ENCODE results near the gene TACR3. TPM values are rescaled to one million over a fixed set of nuclear protein-coding genes. Genes with fewer than 3 reads are reported as not detected.

The TACR3 gene
- not detected for polyA plus RNA-seq (2013, experiment 1 of 2)
- not detected for polyA plus RNA-seq (2013, experiment 2 of 2)

- no peak within 1 kb of the TSS for H2AK5ac ChIP-seq (ENCODE audit: low read length, severe bottlenecking)
- no peak within 1 kb of the TSS for H2BK12ac ChIP-seq (ENCODE audit: low read length in 2 of 2)
- H2BK15ac ChIP-seq (ENCODE audit: low read depth, poor library complexity, severe bottlenecking) = no peak within 1 kb of the TSS
- no peak within 1 kb of the TSS for H2BK120ac ChIP-seq (ENCODE audit: low read depth, low read length)
- no peak within 1 kb of the TSS for H2BK5ac ChIP-seq (ENCODE audit: low read depth, low read length, poor library complexity, severe bottlenecking)
- H3K4ac ChIP-seq (ENCODE audit: low read depth in 1 of 2, low read length in 2 of 2) = no peak within 1 kb of the TSS
- H3K14ac ChIP-seq (ENCODE audit: low read length in 2 of 2) = no peak within 1 kb of the TSS
- H3K9ac ChIP-seq (ENCODE audit: low read length) = no peak within 1 kb of the TSS
- no peak within 1 kb of the TSS for H4K8ac ChIP-seq (ENCODE audit: low read length)
- H3K4me3 ChIP-seq (ENCODE audit: insufficient read depth in 1 of 2, low read depth in 1 of 2, low read length in 2 of 2) = peak within 1 kb of the TSS; percentile 51 to 52
- no peak within 1 kb of the TSS for H3K27ac ChIP-seq (ENCODE audit: low read length, poor library complexity, severe bottlenecking)
- H4K91ac ChIP-seq (ENCODE audit: low read length) = no peak within 1 kb of the TSS
- 51% methylated on average over 20 of the region's 20 CpGs for WGBS
- peaks cover under 1% of the 10 kb centered on the region for H3K9me3 ChIP-seq (ENCODE audit: control insufficient read depth, low read length)
- H3K27me3 ChIP-seq (ENCODE audit: control insufficient read depth in 1 of 2, insufficient read depth in 1 of 2, low read length in 2 of 2) = peaks cover 9 to 11% of the 10 kb centered on the region in 2 experiments
- no peak within 1 kb of the TSS for H3K23ac ChIP-seq (ENCODE audit: low read length in 2 of 2)
- no peaks in the 10 kb centered on the region for H3K79me1 ChIP-seq (replicated peaks; ENCODE audit: low read length, poor library complexity, severe bottlenecking)
- DNase-seq = no peak
- H3K4me1 ChIP-seq (ENCODE audit: control insufficient read depth, insufficient read depth, low read depth, low read length) = peaks cover 11% of the 10 kb centered on the region
- H3K36me3 ChIP-seq (ENCODE audit: control insufficient read depth in 1 of 2, insufficient read depth in 2 of 2, low read depth in 1 of 2, low read length in 2 of 2) = no peaks in the 10 kb centered on the region
- H3K18ac ChIP-seq (ENCODE audit: low read depth in 1 of 2, low read length in 2 of 2) = no peak within 1 kb of the TSS
- H2AFZ ChIP-seq (ENCODE audit: low read depth, low read length) = peak within 1 kb of the TSS; percentile 24
- peak within 1 kb of the TSS; percentile 92 for H3K4me2 ChIP-seq (ENCODE audit: low read length, poor library complexity, severe bottlenecking)
These were observed at the start of gene TACR3 for GRCh38 chr4:103719830-103720207. TACR3 (minus strand) TSS chr4:103719985; CDS start chr4:103719675, 310 bp downstream.

GRCh38 chr4:103757631-103758030, 37.8 kb upstream of the TACR3 start:
- WGBS = 90% methylated on average over 2 of the region's 2 CpGs

GRCh38 chr4:103756741-103757140, 37.0 kb upstream of the TACR3 start:
- Histone ChIP-seq H2AFZ (ENCODE audit: low read depth, low read length) (no peak overlapping the region), H3K36me3 (ENCODE audit: control insufficient read depth in 1 of 2, insufficient read depth in 2 of 2, low read depth in 1 of 2, low read length in 2 of 2) (no peaks in the 10 kb centered on the region), H3K4me3 (ENCODE audit: insufficient read depth in 1 of 2, low read depth in 1 of 2, low read length in 2 of 2) (no peak overlapping the region), H4K91ac (ENCODE audit: low read length) (no peak overlapping the region), H3K9me3 (ENCODE audit: control insufficient read depth, low read length) (no peaks in the 10 kb centered on the region), H3K27ac (ENCODE audit: low read length, poor library complexity, severe bottlenecking) (no peak overlapping the region), H2BK5ac (ENCODE audit: low read depth, low read length, poor library complexity, severe bottlenecking) (no peak overlapping the region), H3K79me1 (replicated peaks; ENCODE audit: low read length, poor library complexity, severe bottlenecking) (no peaks in the 10 kb centered on the region), H3K4me1 (ENCODE audit: control insufficient read depth, insufficient read depth, low read depth, low read length) (no peaks in the 10 kb centered on the region), H2AK5ac (ENCODE audit: low read length, severe bottlenecking) (no peak overlapping the region), H3K9ac (ENCODE audit: low read length) (no peak overlapping the region), H3K23ac (ENCODE audit: low read length in 2 of 2) (no peak overlapping the region), H3K27me3 (ENCODE audit: control insufficient read depth in 1 of 2, insufficient read depth in 1 of 2, low read length in 2 of 2) (no peaks in the 10 kb centered on the region), H3K4ac (ENCODE audit: low read depth in 1 of 2, low read length in 2 of 2) (no peak overlapping the region), H3K18ac (ENCODE audit: low read depth in 1 of 2, low read length in 2 of 2) (no peak overlapping the region), H2BK15ac (ENCODE audit: low read depth, poor library complexity, severe bottlenecking) (no peak overlapping the region), H3K4me2 (ENCODE audit: low read length, poor library complexity, severe bottlenecking) (no peak overlapping the region), H2BK12ac (ENCODE audit: low read length in 2 of 2) (no peak overlapping the region), H4K8ac (ENCODE audit: low read length) (no peak overlapping the region), H2BK120ac (ENCODE audit: low read depth, low read length) (no peak overlapping the region), H3K14ac (ENCODE audit: low read length in 2 of 2) (no peak overlapping the region)
- no peak for DNase-seq

More at GRCh38 chr4:103757631-103758030, 37.8 kb upstream of the TACR3 start:
- Histone ChIP-seq H4K8ac (ENCODE audit: low read length) (no peak overlapping the region), H2BK15ac (ENCODE audit: low read depth, poor library complexity, severe bottlenecking) (no peak overlapping the region), H2BK5ac (ENCODE audit: low read depth, low read length, poor library complexity, severe bottlenecking) (no peak overlapping the region), H3K4me2 (ENCODE audit: low read length, poor library complexity, severe bottlenecking) (no peak overlapping the region), H2AFZ (ENCODE audit: low read depth, low read length) (no peak overlapping the region), H3K27me3 (ENCODE audit: control insufficient read depth in 1 of 2, insufficient read depth in 1 of 2, low read length in 2 of 2) (no peaks in the 10 kb centered on the region), H2AK5ac (ENCODE audit: low read length, severe bottlenecking) (no peak overlapping the region), H3K9ac (ENCODE audit: low read length) (no peak overlapping the region), H3K23ac (ENCODE audit: low read length in 2 of 2) (no peak overlapping the region), H3K18ac (ENCODE audit: low read depth in 1 of 2, low read length in 2 of 2) (no peak overlapping the region), H3K27ac (ENCODE audit: low read length, poor library complexity, severe bottlenecking) (no peak overlapping the region), H3K4me1 (ENCODE audit: control insufficient read depth, insufficient read depth, low read depth, low read length) (no peaks in the 10 kb centered on the region), H3K36me3 (ENCODE audit: control insufficient read depth in 1 of 2, insufficient read depth in 2 of 2, low read depth in 1 of 2, low read length in 2 of 2) (no peaks in the 10 kb centered on the region), H3K4ac (ENCODE audit: low read depth in 1 of 2, low read length in 2 of 2) (no peak overlapping the region), H3K14ac (ENCODE audit: low read length in 2 of 2) (no peak overlapping the region), H2BK12ac (ENCODE audit: low read length in 2 of 2) (no peak overlapping the region), H3K9me3 (ENCODE audit: control insufficient read depth, low read length) (no peaks in the 10 kb centered on the region), H3K79me1 (replicated peaks; ENCODE audit: low read length, poor library complexity, severe bottlenecking) (no peaks in the 10 kb centered on the region), H3K4me3 (ENCODE audit: insufficient read depth in 1 of 2, low read depth in 1 of 2, low read length in 2 of 2) (no peak overlapping the region), H4K91ac (ENCODE audit: low read length) (no peak overlapping the region), H2BK120ac (ENCODE audit: low read depth, low read length) (no peak overlapping the region)
- no peak for DNase-seq

GRCh38 chr4:103754844-103755243, 35.1 kb upstream of the TACR3 start:
- Histone ChIP-seq H2AFZ (ENCODE audit: low read depth, low read length) (no peak overlapping the region), H2BK12ac (ENCODE audit: low read length in 2 of 2) (no peak overlapping the region), H3K36me3 (ENCODE audit: control insufficient read depth in 1 of 2, insufficient read depth in 2 of 2, low read depth in 1 of 2, low read length in 2 of 2) (no peaks in the 10 kb centered on the region), H3K4me3 (ENCODE audit: insufficient read depth in 1 of 2, low read depth in 1 of 2, low read length in 2 of 2) (no peak overlapping the region), H3K14ac (ENCODE audit: low read length in 2 of 2) (no peak overlapping the region), H3K9ac (ENCODE audit: low read length) (no peak overlapping the region), H2BK120ac (ENCODE audit: low read depth, low read length) (no peak overlapping the region), H3K9me3 (ENCODE audit: control insufficient read depth, low read length) (no peaks in the 10 kb centered on the region), H4K91ac (ENCODE audit: low read length) (no peak overlapping the region), H3K4me1 (ENCODE audit: control insufficient read depth, insufficient read depth, low read depth, low read length) (no peaks in the 10 kb centered on the region), H3K27me3 (ENCODE audit: control insufficient read depth in 1 of 2, insufficient read depth in 1 of 2, low read length in 2 of 2) (no peaks in the 10 kb centered on the region), H3K4ac (ENCODE audit: low read depth in 1 of 2, low read length in 2 of 2) (no peak overlapping the region), H3K79me1 (replicated peaks; ENCODE audit: low read length, poor library complexity, severe bottlenecking) (no peaks in the 10 kb centered on the region), H3K27ac (ENCODE audit: low read length, poor library complexity, severe bottlenecking) (no peak overlapping the region), H2AK5ac (ENCODE audit: low read length, severe bottlenecking) (no peak overlapping the region), H3K18ac (ENCODE audit: low read depth in 1 of 2, low read length in 2 of 2) (no peak overlapping the region), H2BK15ac (ENCODE audit: low read depth, poor library complexity, severe bottlenecking) (no peak overlapping the region), H2BK5ac (ENCODE audit: low read depth, low read length, poor library complexity, severe bottlenecking) (no peak overlapping the region), H3K4me2 (ENCODE audit: low read length, poor library complexity, severe bottlenecking) (no peak overlapping the region), H3K23ac (ENCODE audit: low read length in 2 of 2) (no peak overlapping the region), H4K8ac (ENCODE audit: low read length) (no peak overlapping the region)
- 75% methylated on average over 3 of the region's 3 CpGs for WGBS
- DNase-seq = no peak

Measured in mesenchymal stem cell (in vitro differentiated cells and primary cell).